ENCODE results near the gene CACNA2D2. TPM values are rescaled to one million over a fixed set of nuclear protein-coding genes. Genes with fewer than 3 reads are reported as not detected.

Gene CACNA2D2
- total RNA-seq, 1 donor from 2014 or later, result not detected

DNA sequence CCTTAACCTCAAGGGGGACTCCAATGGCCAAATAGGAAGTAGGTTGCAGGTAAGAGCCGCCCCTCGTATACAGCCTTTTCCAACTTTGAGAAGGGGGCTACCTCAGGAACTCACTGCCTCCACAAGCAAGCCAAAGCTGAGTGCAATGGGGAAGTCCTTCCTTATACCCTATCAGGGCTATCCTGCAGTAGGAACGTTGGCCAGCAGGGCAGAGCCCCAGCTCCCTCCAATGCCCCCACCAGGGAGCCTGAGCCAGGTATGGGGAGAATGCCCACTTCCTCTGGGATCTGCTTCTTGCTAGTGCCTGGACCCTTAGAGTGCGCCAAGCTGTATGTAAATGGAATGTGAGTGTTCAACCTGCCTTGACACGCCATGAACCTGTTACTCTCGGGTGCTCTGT is 16.3 kb downstream of the CACNA2D2 start:
- DNase-seq (ENCODE audit: low read depth), result peak; percentile 46
- H3K4me3 ChIP-seq (ENCODE audit: low read depth, low read length), result no peak overlapping the region
- FAIRE-seq, result peak; percentile 7
- TF ChIP-seq, protein P1, sequence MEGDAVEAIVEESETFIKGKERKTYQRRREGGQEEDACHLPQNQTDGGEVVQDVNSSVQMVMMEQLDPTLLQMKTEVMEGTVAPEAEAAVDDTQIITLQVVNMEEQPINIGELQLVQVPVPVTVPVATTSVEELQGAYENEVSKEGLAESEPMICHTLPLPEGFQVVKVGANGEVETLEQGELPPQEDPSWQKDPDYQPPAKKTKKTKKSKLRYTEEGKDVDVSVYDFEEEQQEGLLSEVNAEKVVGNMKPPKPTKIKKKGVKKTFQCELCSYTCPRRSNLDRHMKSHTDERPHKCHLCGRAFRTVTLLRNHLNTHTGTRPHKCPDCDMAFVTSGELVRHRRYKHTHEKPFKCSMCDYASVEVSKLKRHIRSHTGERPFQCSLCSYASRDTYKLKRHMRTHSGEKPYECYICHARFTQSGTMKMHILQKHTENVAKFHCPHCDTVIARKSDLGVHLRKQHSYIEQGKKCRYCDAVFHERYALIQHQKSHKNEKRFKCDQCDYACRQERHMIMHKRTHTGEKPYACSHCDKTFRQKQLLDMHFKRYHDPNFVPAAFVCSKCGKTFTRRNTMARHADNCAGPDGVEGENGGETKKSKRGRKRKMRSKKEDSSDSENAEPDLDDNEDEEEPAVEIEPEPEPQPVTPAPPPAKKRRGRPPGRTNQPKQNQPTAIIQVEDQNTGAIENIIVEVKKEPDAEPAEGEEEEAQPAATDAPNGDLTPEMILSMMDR (IDR thresholded peaks at IDR 0.05; ENCODE audit: insufficient read depth, low read length, severe bottlenecking), result peak; percentile 3
- peaks cover 1% of the 10 kb centered on the region for H3K27me3 ChIP-seq (ENCODE audit: control insufficient read depth, insufficient read depth, low read length)
- no peaks in the 10 kb centered on the region for H3K36me3 ChIP-seq (ENCODE audit: control insufficient read depth, insufficient read depth, low read length)

DNA sequence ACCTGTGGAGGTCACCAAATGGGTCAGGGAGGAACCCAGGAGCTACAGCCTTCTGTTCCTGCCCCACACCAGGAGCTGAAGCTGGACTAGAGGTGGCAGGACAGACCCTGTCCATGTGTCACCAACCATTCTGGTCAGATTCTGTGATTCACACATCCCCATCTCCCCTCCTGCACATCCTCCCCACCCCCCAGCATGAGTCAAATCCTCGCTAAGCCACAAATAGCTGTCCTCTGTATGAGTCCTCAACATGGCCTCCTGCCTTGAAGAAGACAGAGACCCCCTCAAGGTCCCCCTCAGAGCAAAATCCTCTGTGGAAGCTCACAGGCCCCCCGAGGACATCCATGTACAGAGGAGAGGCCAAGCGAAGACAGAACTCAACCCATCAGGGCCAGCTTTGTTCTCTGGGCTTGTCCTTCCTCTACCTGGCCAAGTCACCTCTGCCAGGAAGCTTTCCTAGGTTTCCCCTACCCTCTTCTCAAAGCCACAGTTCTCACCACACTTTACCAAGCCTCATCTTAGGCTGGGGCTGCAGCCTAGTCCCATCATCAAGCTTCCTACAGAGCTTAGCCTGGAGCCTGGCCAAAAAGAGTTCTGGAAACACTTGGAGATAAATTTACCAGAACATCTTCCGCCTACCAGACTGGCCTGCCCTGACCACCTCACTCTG is 17.1 kb downstream of the CACNA2D2 start:
- Histone ChIP-seq H3K36me3 (ENCODE audit: control insufficient read depth, insufficient read depth, low read length) (no peaks in the 10 kb centered on the region), H3K4me3 (ENCODE audit: low read depth, low read length) (no peak overlapping the region), H3K27me3 (ENCODE audit: control insufficient read depth, insufficient read depth, low read length) (peaks cover 1% of the 10 kb centered on the region)
- DNase-seq (ENCODE audit: low read depth), result peak; percentile 4
- no peak for FAIRE-seq
- TF ChIP-seq, protein P1 (IDR thresholded peaks at IDR 0.05; ENCODE audit: insufficient read depth, low read length, severe bottlenecking), result no peak

DNA sequence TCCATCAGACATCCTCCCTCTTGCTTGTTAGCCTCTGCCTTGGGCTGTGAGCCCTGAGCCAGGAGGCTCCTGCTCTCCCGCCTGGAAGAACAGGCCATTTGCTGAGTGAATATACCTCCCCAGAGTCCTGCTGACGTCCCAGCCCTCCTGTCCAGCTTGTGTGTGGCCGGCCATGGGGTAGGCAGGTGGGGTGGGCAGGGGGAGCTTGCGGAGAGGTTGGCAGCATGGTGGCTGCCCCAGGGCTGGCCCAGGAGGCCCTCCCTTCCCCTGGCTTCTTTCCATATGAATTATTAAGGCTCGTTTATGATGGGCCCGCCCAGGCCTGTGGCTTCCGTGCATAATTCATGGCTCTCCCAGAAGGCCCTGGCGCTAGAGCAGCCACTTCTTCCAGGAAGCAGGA is 18.7 kb downstream of the CACNA2D2 start:
- TF ChIP-seq, protein P1 (IDR thresholded peaks at IDR 0.05; ENCODE audit: insufficient read depth, low read length, severe bottlenecking), result no peak
- FAIRE-seq (no peak), DNase-seq (ENCODE audit: low read depth) (no peak)

DNA sequence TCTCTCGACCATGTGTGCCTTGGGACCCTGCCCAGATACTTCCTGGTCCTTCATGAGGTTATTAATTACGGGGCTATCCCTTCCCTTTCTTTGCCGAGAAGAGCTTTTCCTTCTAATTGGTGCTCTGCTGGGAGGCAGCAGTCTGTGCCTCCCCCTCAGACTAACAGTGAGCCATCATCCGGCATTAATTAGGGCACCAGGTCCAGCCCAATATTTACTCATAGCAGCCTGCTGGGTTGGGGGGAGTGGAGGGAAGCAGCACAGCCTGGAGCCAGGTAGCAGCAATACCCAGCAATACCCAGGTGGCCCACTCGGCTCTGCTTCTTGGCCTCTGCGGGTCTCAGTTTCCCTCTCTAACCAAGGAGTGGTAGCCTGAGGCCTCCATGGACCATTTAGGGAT is 20.1 kb downstream of the CACNA2D2 start:
- no peak overlapping the region for H3K4me3 ChIP-seq (ENCODE audit: low read depth, low read length)
- FAIRE-seq (no peak), DNase-seq (ENCODE audit: low read depth) (no peak)
- peaks cover 4% of the 10 kb centered on the region for H3K27me3 ChIP-seq (ENCODE audit: control insufficient read depth, insufficient read depth, low read length)
- no peaks in the 10 kb centered on the region for H3K36me3 ChIP-seq (ENCODE audit: control insufficient read depth, insufficient read depth, low read length)
- TF ChIP-seq, protein P1 (IDR thresholded peaks at IDR 0.05; ENCODE audit: insufficient read depth, low read length, severe bottlenecking), result no peak

More for the DNA sequence above, 18.7 kb downstream of the CACNA2D2 start:
- Histone ChIP-seq H3K27me3 (ENCODE audit: control insufficient read depth, insufficient read depth, low read length) (peaks cover 2% of the 10 kb centered on the region), H3K4me3 (ENCODE audit: low read depth, low read length) (no peak overlapping the region), H3K36me3 (ENCODE audit: control insufficient read depth, insufficient read depth, low read length) (no peaks in the 10 kb centered on the region)

DNA sequence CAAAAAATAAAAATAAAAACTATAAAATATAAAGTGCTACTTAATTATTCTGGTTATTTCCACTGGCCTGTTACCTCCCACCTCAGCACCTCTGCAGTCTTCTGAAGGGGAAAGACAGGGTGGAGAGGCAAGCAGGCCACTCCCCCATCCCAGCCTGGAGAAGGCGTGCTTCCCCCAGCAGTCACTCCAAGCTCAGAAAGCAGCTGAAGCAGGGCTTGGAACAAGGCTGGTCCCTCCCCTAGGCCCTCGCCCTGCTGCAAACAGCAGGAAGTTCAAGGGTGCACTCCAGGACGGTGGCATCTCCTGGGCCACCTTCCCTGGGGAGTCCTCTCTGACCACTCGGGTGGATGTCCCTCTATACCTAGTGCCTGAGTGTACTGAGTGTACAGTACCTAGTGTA is 21.4 kb downstream of the CACNA2D2 start:
- FAIRE-seq, result no peak
- peaks cover 4% of the 10 kb centered on the region for H3K27me3 ChIP-seq (ENCODE audit: control insufficient read depth, insufficient read depth, low read length)

More for the DNA sequence above, 21.4 kb downstream of the CACNA2D2 start:
- Histone ChIP-seq H3K4me3 (ENCODE audit: low read depth, low read length) (no peak overlapping the region), H3K36me3 (ENCODE audit: control insufficient read depth, insufficient read depth, low read length) (no peaks in the 10 kb centered on the region)
- DNase-seq (ENCODE audit: low read depth), result no peak
- TF ChIP-seq, protein P1 (IDR thresholded peaks at IDR 0.05; ENCODE audit: insufficient read depth, low read length, severe bottlenecking), result no peak
